Measurements from ENCODE around the gene CAMTA1.

DNA sequence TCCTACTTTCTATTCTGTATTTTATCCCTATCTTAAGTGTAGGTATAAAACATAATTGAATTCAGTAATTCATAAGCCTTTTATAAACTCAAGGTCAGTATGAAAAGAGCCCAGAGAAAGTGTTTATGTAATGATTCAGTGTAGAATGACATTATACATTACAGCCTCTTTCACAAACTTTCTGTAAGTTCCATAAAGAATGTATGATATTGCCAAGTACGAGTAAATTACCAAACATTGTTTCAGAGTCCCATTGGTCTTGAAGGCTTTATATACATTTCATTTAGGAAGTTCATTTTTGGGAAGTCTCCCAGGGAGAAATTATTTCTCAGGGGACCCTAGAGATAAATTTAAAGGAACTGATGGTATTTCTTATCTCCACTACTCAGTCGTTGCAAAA, 948.0 kb downstream of the CAMTA1 start:
- TF ChIP-seq MEF2A (IDR thresholded peaks at IDR 0.05; ENCODE audit: borderline replicate concordance, low read depth) (no peak), POLR2AphosphoS5 (IDR thresholded peaks at IDR 0.05; ENCODE audit: low read depth, low read length) (no peak), SMC3 (IDR thresholded peaks at IDR 0.05; ENCODE audit: low read depth, low read length) (no peak), FOSL2 (IDR thresholded peaks at IDR 0.05; ENCODE audit: borderline replicate concordance, low read depth) (no peak), RFX5 (IDR thresholded peaks at IDR 0.05; ENCODE audit: low read length) (no peak)
- TF ChIP-seq, protein P1, sequence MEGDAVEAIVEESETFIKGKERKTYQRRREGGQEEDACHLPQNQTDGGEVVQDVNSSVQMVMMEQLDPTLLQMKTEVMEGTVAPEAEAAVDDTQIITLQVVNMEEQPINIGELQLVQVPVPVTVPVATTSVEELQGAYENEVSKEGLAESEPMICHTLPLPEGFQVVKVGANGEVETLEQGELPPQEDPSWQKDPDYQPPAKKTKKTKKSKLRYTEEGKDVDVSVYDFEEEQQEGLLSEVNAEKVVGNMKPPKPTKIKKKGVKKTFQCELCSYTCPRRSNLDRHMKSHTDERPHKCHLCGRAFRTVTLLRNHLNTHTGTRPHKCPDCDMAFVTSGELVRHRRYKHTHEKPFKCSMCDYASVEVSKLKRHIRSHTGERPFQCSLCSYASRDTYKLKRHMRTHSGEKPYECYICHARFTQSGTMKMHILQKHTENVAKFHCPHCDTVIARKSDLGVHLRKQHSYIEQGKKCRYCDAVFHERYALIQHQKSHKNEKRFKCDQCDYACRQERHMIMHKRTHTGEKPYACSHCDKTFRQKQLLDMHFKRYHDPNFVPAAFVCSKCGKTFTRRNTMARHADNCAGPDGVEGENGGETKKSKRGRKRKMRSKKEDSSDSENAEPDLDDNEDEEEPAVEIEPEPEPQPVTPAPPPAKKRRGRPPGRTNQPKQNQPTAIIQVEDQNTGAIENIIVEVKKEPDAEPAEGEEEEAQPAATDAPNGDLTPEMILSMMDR (IDR thresholded peaks at IDR 0.05): no peak
